ENCODE results near the gene DUOX1. TPM values are rescaled to one million over a fixed set of nuclear protein-coding genes. Genes with fewer than 3 reads are reported as not detected.

Gene DUOX1
- total RNA-seq, 3 donors from 2014 or later (not counting 1 experiment from before 2014, with no cell fraction given): 0.20 TPM; not detected in 2

DNA sequence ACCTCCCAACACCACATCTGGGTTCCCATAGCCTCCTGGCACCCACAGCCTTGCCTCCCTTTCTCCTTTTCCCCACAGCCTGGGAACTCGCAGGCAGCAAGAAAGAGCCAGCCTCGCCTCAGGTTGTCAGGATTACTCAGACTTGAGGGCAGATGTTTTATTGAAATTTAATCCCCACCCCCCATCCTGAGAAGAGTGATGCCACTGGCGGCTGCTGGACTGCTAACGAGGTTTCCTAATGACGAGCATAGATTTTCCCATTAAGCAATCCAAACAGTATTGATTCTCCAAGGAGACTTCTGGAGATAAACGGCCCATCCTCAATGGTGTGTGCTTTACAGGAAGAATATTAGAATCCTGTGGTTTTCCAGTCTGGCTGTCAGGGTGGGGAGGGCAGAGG lies 44.3 kb downstream of the DUOX1 start:
- intact Hi-C loops (cut with micrococcal nuclease): no loop called here
- DNase-seq (no peak), ATAC-seq (no peak)
- H3K27ac ChIP-seq (ENCODE audit: low read length): no peak overlapping the region
- H3K9me3 Mint-ChIP-seq: no peaks in the 10 kb centered on the region
- H3K4me1 Mint-ChIP-seq: no peaks in the 10 kb centered on the region
- WGBS (ENCODE audit: insufficient coverage): 90% methylated on average over 6 of the region's 6 CpGs
- H3K9me3 ChIP-seq (ENCODE audit: control insufficient read depth, insufficient read depth, low read length): no peaks in the 10 kb centered on the region
- TF ChIP-seq, protein P1, sequence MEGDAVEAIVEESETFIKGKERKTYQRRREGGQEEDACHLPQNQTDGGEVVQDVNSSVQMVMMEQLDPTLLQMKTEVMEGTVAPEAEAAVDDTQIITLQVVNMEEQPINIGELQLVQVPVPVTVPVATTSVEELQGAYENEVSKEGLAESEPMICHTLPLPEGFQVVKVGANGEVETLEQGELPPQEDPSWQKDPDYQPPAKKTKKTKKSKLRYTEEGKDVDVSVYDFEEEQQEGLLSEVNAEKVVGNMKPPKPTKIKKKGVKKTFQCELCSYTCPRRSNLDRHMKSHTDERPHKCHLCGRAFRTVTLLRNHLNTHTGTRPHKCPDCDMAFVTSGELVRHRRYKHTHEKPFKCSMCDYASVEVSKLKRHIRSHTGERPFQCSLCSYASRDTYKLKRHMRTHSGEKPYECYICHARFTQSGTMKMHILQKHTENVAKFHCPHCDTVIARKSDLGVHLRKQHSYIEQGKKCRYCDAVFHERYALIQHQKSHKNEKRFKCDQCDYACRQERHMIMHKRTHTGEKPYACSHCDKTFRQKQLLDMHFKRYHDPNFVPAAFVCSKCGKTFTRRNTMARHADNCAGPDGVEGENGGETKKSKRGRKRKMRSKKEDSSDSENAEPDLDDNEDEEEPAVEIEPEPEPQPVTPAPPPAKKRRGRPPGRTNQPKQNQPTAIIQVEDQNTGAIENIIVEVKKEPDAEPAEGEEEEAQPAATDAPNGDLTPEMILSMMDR (IDR thresholded peaks at IDR 0.05): no peak
- H3K27ac Mint-ChIP-seq: no peak overlapping the region
- no peaks in the 10 kb centered on the region for H3K36me3 Mint-ChIP-seq
- H3K27me3 ChIP-seq (ENCODE audit: control insufficient read depth, insufficient read depth, low read length): no peaks in the 10 kb centered on the region
- peaks cover under 1% of the 10 kb centered on the region for H3K4me1 ChIP-seq (ENCODE audit: control insufficient read depth, insufficient read depth, low read length)
- H3K4me3 Mint-ChIP-seq: no peak overlapping the region
- peaks cover 0 to 2% of the 10 kb centered on the region in 2 donors for H3K27me3 Mint-ChIP-seq (ENCODE audit: low read depth in 2 of 2)
- H3K36me3 ChIP-seq (ENCODE audit: control insufficient read depth, insufficient read depth, low read length): no peaks in the 10 kb centered on the region
- no peak overlapping the region for H3K4me3 ChIP-seq (ENCODE audit: low read length)

- intact Hi-C loops (cut with micrococcal nuclease): no loop called here
- no peaks in the 10 kb centered on the region for H3K9me3 ChIP-seq (ENCODE audit: control insufficient read depth, insufficient read depth, low read length)
- DNase-seq (no peak), ATAC-seq (no peak)
- no peaks in the 10 kb centered on the region for H3K27me3 ChIP-seq (ENCODE audit: control insufficient read depth, insufficient read depth, low read length)
- H3K27ac ChIP-seq (ENCODE audit: low read length): no peak overlapping the region
- H3K4me3 ChIP-seq (ENCODE audit: low read length): no peak overlapping the region
- Mint-ChIP-seq H3K4me3 (no peak overlapping the region), H3K36me3 (no peaks in the 10 kb centered on the region), H3K9me3 (no peaks in the 10 kb centered on the region), H3K4me1 (peaks cover under 1% of the 10 kb centered on the region in 2 donors), H3K27me3 (ENCODE audit: low read depth in 2 of 2) (peaks cover 0 to 2% of the 10 kb centered on the region in 2 donors), H3K27ac (no peak overlapping the region)
- TF ChIP-seq, protein P1 (IDR thresholded peaks at IDR 0.05): no peak
- no CpG with 5 or more reads among the region's 2 CpGs for WGBS (ENCODE audit: insufficient coverage)
- peaks cover 6% of the 10 kb centered on the region for H3K4me1 ChIP-seq (ENCODE audit: control insufficient read depth, insufficient read depth, low read length)
- no peaks in the 10 kb centered on the region for H3K36me3 ChIP-seq (ENCODE audit: control insufficient read depth, insufficient read depth, low read length)
These were observed 44.8 kb downstream of the DUOX1 start for GRCh38 chr15:45174577-45174976.

DNA sequence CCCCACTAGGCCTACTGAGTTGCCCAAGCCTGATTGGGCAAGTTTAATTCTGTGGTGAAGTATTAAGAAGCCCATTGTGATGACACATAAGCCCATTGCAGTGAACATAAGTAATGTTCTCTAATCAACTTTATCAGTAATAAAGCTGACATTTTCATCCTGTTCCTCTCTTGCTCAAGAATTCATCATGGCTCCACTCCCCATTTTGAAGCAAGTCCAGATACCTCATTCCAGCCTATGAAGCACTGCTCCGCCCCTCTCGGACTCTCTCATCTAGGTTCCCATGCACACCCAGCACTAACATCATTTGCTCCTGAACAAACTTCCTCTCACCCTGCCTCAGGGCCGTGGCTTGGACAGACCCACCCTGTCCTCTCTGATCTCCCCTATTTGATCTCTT lies 47.5 kb downstream of the DUOX1 start:
- TF ChIP-seq, protein P1 (IDR thresholded peaks at IDR 0.05): no peak
- Mint-ChIP-seq H3K27ac (no peak overlapping the region), H3K4me3 (no peak overlapping the region), H3K36me3 (no peaks in the 10 kb centered on the region), H3K9me3 (no peaks in the 10 kb centered on the region), H3K4me1 (peaks cover 25 to 26% of the 10 kb centered on the region in 2 donors), H3K27me3 (ENCODE audit: low read depth in 2 of 2) (peaks cover 0 to 2% of the 10 kb centered on the region in 2 donors)
- Histone ChIP-seq H3K4me1 (ENCODE audit: control insufficient read depth, insufficient read depth, low read length) (peaks cover 30% of the 10 kb centered on the region), H3K9me3 (ENCODE audit: control insufficient read depth, insufficient read depth, low read length) (no peaks in the 10 kb centered on the region), H3K36me3 (ENCODE audit: control insufficient read depth, insufficient read depth, low read length) (no peaks in the 10 kb centered on the region), H3K4me3 (ENCODE audit: low read length) (no peak overlapping the region), H3K27me3 (ENCODE audit: control insufficient read depth, insufficient read depth, low read length) (no peaks in the 10 kb centered on the region), H3K27ac (ENCODE audit: low read length) (no peak overlapping the region)
- DNase-seq (no peak), ATAC-seq (no peak)
- intact Hi-C loops (cut with micrococcal nuclease): no loop called here
- WGBS (ENCODE audit: insufficient coverage): 89% methylated on average over 3 of the region's 3 CpGs

All from natural killer cell (primary cell).